Measurements from ENCODE around the gene DEFB129. TPM values are rescaled to one million over a fixed set of nuclear protein-coding genes. Genes with fewer than 3 reads are reported as not detected.

DEFB129 gene
- total and polyA plus RNA-seq, 9 of the 15 experiments (the other 6 are each of a cell fraction or from before 2014, with no cell fraction given), result not detected

GRCh38 chr20:266596-267562, 39.8 kb downstream of the DEFB129 start (continued):
- TF ChIP-seq KAT7 (CRISPR knock-in tag; IDR thresholded peaks at IDR 0.05; ENCODE audit: borderline replicate concordance) (peak; percentile 91; the same call in 1 of the 2 replicates), TAF7 (tag; IDR thresholded peaks at IDR 0.05) (peak; percentile 54), RNF2 (IDR thresholded peaks at IDR 0.05) (peak; percentile 88), E2F1 (CRISPR knock-in tag; IDR thresholded peaks at IDR 0.05) (peak; percentile 71; the same call in 1 of the 2 replicates), YBX1 (IDR thresholded peaks at IDR 0.05) (no peak), SOX6 (IDR thresholded peaks at IDR 0.05) (peak; percentile 81), NR3C1 (CRISPR knock-in tag; IDR thresholded peaks at IDR 0.05) (peak; percentile 83), SMAD1 (IDR thresholded peaks at IDR 0.05; ENCODE audit: low read depth, low read length, partially characterized antibody) (no peak), HDAC1 (IDR thresholded peaks at IDR 0.05) (peak in 1 of 2 experiments; percentile 72; a peak in 2 of 4 replicates), CSDE1 (IDR thresholded peaks at IDR 0.05) (no peak), NFATC3 (IDR thresholded peaks at IDR 0.05) (no peak), NR2C1 (IDR thresholded peaks at IDR 0.05) (peak; percentile 52; the same call in 1 of the 2 replicates), NR2C1 (tag; IDR thresholded peaks at IDR 0.05) (peak; percentile 59; the same call in 1 of the 2 replicates), ZNF12 (CRISPR knock-in tag; IDR thresholded peaks at IDR 0.05) (peak; percentile 90), ZNF583 (CRISPR knock-in tag; IDR thresholded peaks at IDR 0.05) (peak; percentile 78; the same call in 1 of the 2 replicates), TAL1 (IDR thresholded peaks at IDR 0.05) (peak; percentile 69), NFIC (IDR thresholded peaks at IDR 0.05) (peak; percentile 72), HNRNPLL (IDR thresholded peaks at IDR 0.05; ENCODE audit: low read depth, low read length, poor library complexity, severe bottlenecking) (peak; percentile 89), PKNOX1 (IDR thresholded peaks at IDR 0.05) (peak; percentile 69), HCFC1 (IDR thresholded peaks at IDR 0.05; ENCODE audit: low read depth, low read length) (peak; percentile 43), HNRNPK (IDR thresholded peaks at IDR 0.05; ENCODE audit: low read depth, low read length, poor library complexity, severe bottlenecking) (no peak), RAD51 (IDR thresholded peaks at IDR 0.05; ENCODE audit: borderline replicate concordance, low read depth) (peak; percentile 51; the same call in 1 of the 2 replicates), CTBP1 (IDR thresholded peaks at IDR 0.05; ENCODE audit: borderline replicate concordance) (peak; percentile 85), DIDO1 (tag; IDR thresholded peaks at IDR 0.05; ENCODE audit: low read depth) (0 out of 2 replicates have a peak, but pooled peaks have one; percentile 42), MITF (IDR thresholded peaks at IDR 0.05) (no peak), CEBPB (tag; IDR thresholded peaks at IDR 0.05) (peak; percentile 47; the same call in 1 of the 2 replicates)

All from K562 (cell line).